Keratinocyte (primary cell): Measurements from ENCODE around the gene PRKAG2.

Experiments
- CTCF ChIP-seq, 3 experiments: IDR thresholded peaks in 1 of 3; conservative IDR thresholded peaks in 1 of 3; optimal IDR thresholded peaks in 1 of 3; 2 replicates in 2 of 3; 3 replicates in 1 of 3; pipeline versions ENCODE3 to v1.5.1; 2011; ENCODE audit warnings: low read length in 3 of 3, mild to moderate bottlenecking in 3 of 3, moderate library complexity in 2 of 3, control low read depth in 1 of 3, inconsistent platforms in 1 of 3; ENCODE audit not compliant: insufficient read depth in 2 of 3; ENCODE audit errors: extremely low read depth in 1 of 3
- EZH2 ChIP-seq: IDR thresholded peaks from one replicate; pipeline ENCODE4 v1.6.1; 2012; ENCODE audit warnings: inconsistent platforms, mild to moderate bottlenecking, low read length, moderate library complexity

GRCh38 chr7:151556592-151556991 lies 320.3 kb downstream of the PRKAG2 start:
- TF ChIP-seq CTCF (optimal IDR thresholded peaks at IDR 0.05 in 1 of 3, IDR thresholded peaks at IDR 0.05 in 1 of 3, conservative IDR thresholded peaks at IDR 0.05 in 1 of 3; ENCODE audit: extremely low read depth in 1 of 3, insufficient read depth in 2 of 3, low read length in 3 of 3) (no peak), EZH2 (no peak)
